ENCODE data around the gene DNAJB14.

Gene DNAJB14

DNA sequence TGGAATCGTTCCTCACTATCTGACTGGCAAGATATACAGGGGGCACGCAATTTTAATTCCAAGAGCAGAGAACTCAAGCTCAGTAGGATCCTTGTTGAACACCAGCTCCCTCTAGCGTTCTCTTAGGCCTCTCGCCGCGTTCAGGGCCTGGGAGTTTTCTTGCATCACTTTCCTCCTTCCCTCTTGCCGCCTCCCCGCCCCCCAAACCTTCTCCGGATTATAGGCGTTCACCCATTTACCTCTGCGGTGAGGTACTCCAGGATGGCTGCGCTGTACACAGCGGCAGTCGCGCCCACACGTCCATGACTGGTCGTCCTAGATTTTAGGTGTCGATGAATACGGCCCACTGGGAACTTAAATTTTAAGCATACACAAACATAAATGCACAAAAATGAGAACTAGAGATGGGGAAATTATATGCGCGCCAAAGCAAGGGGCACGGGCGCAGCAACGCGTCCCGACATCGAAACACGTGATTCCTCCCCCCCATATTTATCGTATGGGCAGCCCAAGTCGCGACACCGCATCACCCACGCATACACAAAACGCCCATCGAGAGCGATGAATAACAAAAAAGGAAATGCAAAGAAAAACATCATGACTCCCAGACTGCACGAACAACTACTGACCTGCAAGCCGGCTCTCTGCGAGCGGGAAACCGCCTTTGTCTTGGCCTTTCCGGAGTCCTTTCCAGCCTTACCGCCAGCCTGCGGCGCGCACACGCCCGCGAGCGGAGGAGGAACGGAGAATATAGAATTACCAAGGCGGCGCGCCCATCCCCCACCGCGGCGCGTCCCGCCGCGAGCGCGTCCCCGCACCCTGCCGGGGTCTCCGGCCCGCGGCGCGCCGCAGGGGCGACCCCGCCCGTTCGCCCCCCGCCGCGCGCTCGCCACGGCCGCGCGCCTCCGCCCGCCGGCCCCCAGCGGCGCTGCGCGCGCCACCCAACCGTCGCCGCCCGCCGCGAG lies 2.9 kb upstream of the DNAJB14 start:
- no peak; the same call in 1 of the 2 replicates for TF ChIP-seq EP300 (IDR thresholded peaks at IDR 0.05; ENCODE audit: borderline replicate concordance)
- TF ChIP-seq TAF1 (IDR thresholded peaks at IDR 0.05; ENCODE audit: low read depth) = 0 out of 2 replicates have a peak, but pooled peaks have one; percentile 8
- TF ChIP-seq NFIC (IDR thresholded peaks at IDR 0.05) = 0 out of 2 replicates have a peak, but pooled peaks have one; percentile 1
- TF ChIP-seq YY1 (IDR thresholded peaks at IDR 0.05; ENCODE audit: low read depth) = peak; percentile 71
- TF ChIP-seq, protein P1, sequence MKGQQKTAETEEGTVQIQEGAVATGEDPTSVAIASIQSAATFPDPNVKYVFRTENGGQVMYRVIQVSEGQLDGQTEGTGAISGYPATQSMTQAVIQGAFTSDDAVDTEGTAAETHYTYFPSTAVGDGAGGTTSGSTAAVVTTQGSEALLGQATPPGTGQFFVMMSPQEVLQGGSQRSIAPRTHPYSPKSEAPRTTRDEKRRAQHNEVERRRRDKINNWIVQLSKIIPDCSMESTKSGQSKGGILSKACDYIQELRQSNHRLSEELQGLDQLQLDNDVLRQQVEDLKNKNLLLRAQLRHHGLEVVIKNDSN (IDR thresholded peaks at IDR 0.05) = peak; percentile 69
- peak; percentile 48; the same call in 1 of the 2 replicates for TF ChIP-seq EGR1 (IDR thresholded peaks at IDR 0.05)
- TF ChIP-seq, protein P2, sequence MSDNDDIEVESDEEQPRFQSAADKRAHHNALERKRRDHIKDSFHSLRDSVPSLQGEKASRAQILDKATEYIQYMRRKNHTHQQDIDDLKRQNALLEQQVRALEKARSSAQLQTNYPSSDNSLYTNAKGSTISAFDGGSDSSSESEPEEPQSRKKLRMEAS (IDR thresholded peaks at IDR 0.05) = peak; percentile 57; the same call in 1 of the 2 replicates
- no peak for TF ChIP-seq CREB1 (IDR thresholded peaks at IDR 0.05; ENCODE audit: low read depth)
- TF ChIP-seq TCF12 (IDR thresholded peaks at IDR 0.05; ENCODE audit: low read depth) = no peak
- peak; percentile 88 for TF ChIP-seq CEBPB (IDR thresholded peaks at IDR 0.05)
- peak; percentile 56; the same call in 1 of the 2 replicates for TF ChIP-seq RAD21 (IDR thresholded peaks at IDR 0.05; ENCODE audit: low read depth)

DNA sequence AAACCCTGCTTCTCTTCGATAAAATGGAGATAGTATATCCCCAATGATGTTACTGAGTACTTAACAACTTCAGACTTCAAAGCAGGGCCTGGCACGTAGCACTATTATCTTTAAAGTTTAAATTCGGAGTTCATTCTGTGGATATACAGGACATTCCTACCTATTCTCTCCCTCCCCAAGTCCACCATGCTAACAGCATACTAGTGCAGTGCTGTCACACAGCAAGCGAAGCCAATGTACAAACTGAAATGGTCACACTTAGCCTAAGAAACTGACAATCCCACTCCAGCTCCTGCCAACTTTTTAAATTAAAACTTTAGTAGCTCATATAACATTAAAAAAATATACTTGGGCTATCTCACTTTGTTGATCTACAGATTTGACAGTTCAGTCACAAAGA lies 1.2 kb upstream of the DNAJB14 start:
- TF ChIP-seq TEAD4 (IDR thresholded peaks at IDR 0.05) (no peak), FOXM1 (IDR thresholded peaks at IDR 0.05; ENCODE audit: borderline replicate concordance, low read depth) (no peak), TAF1 (IDR thresholded peaks at IDR 0.05; ENCODE audit: low read depth) (no peak)
- TF ChIP-seq, protein P2 (IDR thresholded peaks at IDR 0.05) = no peak

DNA sequence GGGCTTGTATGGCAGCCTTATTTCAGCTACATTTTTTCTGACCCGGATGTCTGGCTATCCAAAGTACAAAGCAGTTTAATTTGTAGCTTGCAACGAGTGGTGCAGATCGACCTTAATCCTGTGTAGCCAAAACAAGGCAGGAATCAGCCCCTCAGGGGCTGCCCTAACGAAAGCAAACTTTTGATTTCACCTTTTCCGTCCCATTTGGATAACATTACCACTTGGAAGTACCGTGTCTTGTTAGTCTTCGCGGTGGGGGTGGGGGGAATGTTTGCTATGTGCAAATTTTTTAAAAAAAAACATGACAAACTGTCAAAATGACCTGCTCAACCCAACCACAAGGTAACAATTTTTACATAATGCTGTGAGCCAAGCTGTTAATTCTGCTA lies 766 bp upstream of the DNAJB14 start:
- no peak for TF ChIP-seq CEBPB (IDR thresholded peaks at IDR 0.05)
- TF ChIP-seq EP300 (IDR thresholded peaks at IDR 0.05; ENCODE audit: borderline replicate concordance) = no peak
- TF ChIP-seq CREB1 (IDR thresholded peaks at IDR 0.05; ENCODE audit: low read depth) = no peak
- no peak for TF ChIP-seq EGR1 (IDR thresholded peaks at IDR 0.05)
- peak; percentile 16; the same call in 1 of the 2 replicates for TF ChIP-seq ZBTB7A (IDR thresholded peaks at IDR 0.05; ENCODE audit: low read depth)
- TF ChIP-seq, protein P3, sequence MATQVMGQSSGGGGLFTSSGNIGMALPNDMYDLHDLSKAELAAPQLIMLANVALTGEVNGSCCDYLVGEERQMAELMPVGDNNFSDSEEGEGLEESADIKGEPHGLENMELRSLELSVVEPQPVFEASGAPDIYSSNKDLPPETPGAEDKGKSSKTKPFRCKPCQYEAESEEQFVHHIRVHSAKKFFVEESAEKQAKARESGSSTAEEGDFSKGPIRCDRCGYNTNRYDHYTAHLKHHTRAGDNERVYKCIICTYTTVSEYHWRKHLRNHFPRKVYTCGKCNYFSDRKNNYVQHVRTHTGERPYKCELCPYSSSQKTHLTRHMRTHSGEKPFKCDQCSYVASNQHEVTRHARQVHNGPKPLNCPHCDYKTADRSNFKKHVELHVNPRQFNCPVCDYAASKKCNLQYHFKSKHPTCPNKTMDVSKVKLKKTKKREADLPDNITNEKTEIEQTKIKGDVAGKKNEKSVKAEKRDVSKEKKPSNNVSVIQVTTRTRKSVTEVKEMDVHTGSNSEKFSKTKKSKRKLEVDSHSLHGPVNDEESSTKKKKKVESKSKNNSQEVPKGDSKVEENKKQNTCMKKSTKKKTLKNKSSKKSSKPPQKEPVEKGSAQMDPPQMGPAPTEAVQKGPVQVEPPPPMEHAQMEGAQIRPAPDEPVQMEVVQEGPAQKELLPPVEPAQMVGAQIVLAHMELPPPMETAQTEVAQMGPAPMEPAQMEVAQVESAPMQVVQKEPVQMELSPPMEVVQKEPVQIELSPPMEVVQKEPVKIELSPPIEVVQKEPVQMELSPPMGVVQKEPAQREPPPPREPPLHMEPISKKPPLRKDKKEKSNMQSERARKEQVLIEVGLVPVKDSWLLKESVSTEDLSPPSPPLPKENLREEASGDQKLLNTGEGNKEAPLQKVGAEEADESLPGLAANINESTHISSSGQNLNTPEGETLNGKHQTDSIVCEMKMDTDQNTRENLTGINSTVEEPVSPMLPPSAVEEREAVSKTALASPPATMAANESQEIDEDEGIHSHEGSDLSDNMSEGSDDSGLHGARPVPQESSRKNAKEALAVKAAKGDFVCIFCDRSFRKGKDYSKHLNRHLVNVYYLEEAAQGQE (IDR thresholded peaks at IDR 0.05; ENCODE audit: low read depth) = peak; percentile 12; the same call in 1 of the 2 replicates
- peak; percentile 21; the same call in 1 of the 2 replicates for TF ChIP-seq FOXM1 (IDR thresholded peaks at IDR 0.05; ENCODE audit: borderline replicate concordance, low read depth)
- TF ChIP-seq NFIC (IDR thresholded peaks at IDR 0.05) = no peak
- TF ChIP-seq, protein P1 (IDR thresholded peaks at IDR 0.05) = no peak
- TF ChIP-seq TCF12 (IDR thresholded peaks at IDR 0.05; ENCODE audit: low read depth) = no peak
- TF ChIP-seq, protein P2 (IDR thresholded peaks at IDR 0.05) = no peak
- TF ChIP-seq RAD21 (IDR thresholded peaks at IDR 0.05; ENCODE audit: low read depth) = no peak
- peak; percentile 0; the same call in 1 of the 2 replicates for TF ChIP-seq TEAD4 (IDR thresholded peaks at IDR 0.05)
- no peak for TF ChIP-seq TAF1 (IDR thresholded peaks at IDR 0.05; ENCODE audit: low read depth)
- TF ChIP-seq YY1 (IDR thresholded peaks at IDR 0.05; ENCODE audit: low read depth) = no peak

DNA sequence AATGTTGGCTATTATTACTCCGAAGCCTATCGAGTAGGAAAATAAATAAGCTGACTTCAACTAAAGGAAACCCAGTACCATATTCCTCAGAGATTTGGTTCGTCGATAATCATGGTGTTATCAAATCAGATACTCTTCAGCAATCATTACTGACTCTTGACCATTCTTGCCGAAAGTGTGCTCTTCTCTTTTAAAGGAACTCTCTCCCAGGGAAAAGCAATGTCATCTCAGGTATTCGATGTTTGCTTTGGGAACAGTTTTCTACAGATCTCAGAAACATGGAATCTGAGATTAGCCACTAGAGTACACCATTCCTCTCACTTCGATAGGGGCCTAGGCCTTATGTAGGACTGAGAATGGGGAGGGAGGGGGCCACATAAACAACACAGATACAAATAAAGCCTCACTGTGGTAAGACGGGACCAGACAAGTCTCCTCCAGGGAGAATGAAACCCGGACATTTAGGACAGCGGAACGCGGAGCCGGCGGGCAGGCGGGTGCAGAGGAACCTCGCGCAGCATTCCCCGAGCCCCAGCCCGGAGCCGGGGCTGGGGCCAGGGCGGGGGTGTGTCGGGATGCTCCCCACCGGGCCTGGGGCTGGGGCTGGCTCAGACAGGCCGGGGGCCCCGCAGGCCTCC lies 581 bp downstream of the DNAJB14 start:
- TF ChIP-seq CREB1 (IDR thresholded peaks at IDR 0.05; ENCODE audit: low read depth) (0 out of 2 replicates have a peak, but pooled peaks have one; percentile 4), TEAD4 (IDR thresholded peaks at IDR 0.05) (no peak)

DNA sequence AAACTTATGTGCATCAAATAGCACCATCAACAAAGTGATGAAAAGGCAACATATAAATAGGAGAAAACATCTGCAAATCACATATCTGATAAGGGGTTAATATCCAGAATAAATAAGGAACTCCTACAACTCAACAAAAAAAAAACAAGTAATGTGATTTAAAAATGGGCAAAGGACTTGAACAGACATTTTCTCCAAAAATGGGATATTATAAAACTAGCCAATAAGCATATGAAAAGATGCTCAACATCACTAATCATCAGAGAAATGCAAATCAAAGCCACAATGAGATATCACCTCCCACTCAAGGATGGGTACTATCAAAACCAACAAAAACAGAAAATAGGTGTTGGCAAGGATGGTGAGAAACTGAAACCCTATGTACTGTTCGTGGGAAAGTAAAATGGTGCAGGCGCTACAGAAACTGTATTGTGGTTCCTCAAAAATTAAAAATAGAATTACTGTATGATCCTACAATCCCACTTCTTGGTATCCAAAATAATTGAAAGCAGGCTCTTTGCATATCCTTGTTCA lies 2.4 kb downstream of the DNAJB14 start:
- TF ChIP-seq EP300 (IDR thresholded peaks at IDR 0.05; ENCODE audit: borderline replicate concordance) (no peak), ZBTB7A (IDR thresholded peaks at IDR 0.05; ENCODE audit: low read depth) (no peak), YY1 (IDR thresholded peaks at IDR 0.05; ENCODE audit: low read depth) (no peak), NFIC (IDR thresholded peaks at IDR 0.05) (no peak), RAD21 (IDR thresholded peaks at IDR 0.05; ENCODE audit: low read depth) (no peak), EGR1 (IDR thresholded peaks at IDR 0.05) (no peak), TEAD4 (IDR thresholded peaks at IDR 0.05) (no peak), CEBPB (IDR thresholded peaks at IDR 0.05) (no peak), TAF1 (IDR thresholded peaks at IDR 0.05; ENCODE audit: low read depth) (no peak), TCF12 (IDR thresholded peaks at IDR 0.05; ENCODE audit: low read depth) (no peak), CREB1 (IDR thresholded peaks at IDR 0.05; ENCODE audit: low read depth) (no peak), FOXM1 (IDR thresholded peaks at IDR 0.05; ENCODE audit: borderline replicate concordance, low read depth) (no peak)
- TF ChIP-seq, protein P3 (IDR thresholded peaks at IDR 0.05; ENCODE audit: low read depth) = no peak
- TF ChIP-seq, protein P1 (IDR thresholded peaks at IDR 0.05) = no peak
- TF ChIP-seq, protein P2 (IDR thresholded peaks at IDR 0.05) = no peak

All from Ishikawa (cell line).